ENCODE measurements around the gene ZBTB5. TPM values are rescaled to one million over a fixed set of nuclear protein-coding genes. Genes with fewer than 3 reads are reported as not detected.

ZBTB5 gene
- total and polyA plus RNA-seq, 7 donors: 2.5 to 6.0 (median 5.3) TPM

DNA sequence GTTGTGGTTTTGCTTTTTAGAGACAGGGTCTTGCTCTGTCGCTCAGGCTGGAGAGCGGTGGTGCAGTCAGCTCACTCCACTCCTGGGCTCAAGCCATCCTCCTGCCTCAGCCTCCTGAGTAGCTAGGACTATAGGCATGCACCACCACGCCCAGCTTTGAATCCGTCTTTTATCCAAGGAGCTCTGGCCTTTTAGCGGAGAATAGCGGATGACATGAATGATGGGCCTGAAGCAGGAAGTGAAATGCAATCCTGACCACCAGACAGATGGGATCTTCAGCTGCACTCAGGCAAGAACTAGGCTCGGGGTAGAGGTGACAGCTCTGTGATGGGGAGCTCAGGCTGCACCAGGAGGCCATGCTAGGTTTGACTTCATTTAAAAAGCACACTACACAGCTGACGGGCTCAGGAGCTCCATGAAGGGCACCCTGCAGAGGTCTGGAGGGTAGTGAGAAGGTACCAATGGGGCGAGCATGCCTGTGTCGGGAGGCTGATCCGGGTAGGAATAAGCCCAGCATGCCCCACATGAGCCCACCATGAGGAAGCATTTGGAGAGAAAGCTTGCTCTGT, 42.4 kb upstream of the ZBTB5 start:
- 92 to 95% (median 94%) methylated on average over 11 of the region's 11 CpGs for WGBS, 3 donors
- TF ChIP-seq, protein P1, sequence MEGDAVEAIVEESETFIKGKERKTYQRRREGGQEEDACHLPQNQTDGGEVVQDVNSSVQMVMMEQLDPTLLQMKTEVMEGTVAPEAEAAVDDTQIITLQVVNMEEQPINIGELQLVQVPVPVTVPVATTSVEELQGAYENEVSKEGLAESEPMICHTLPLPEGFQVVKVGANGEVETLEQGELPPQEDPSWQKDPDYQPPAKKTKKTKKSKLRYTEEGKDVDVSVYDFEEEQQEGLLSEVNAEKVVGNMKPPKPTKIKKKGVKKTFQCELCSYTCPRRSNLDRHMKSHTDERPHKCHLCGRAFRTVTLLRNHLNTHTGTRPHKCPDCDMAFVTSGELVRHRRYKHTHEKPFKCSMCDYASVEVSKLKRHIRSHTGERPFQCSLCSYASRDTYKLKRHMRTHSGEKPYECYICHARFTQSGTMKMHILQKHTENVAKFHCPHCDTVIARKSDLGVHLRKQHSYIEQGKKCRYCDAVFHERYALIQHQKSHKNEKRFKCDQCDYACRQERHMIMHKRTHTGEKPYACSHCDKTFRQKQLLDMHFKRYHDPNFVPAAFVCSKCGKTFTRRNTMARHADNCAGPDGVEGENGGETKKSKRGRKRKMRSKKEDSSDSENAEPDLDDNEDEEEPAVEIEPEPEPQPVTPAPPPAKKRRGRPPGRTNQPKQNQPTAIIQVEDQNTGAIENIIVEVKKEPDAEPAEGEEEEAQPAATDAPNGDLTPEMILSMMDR (IDR thresholded peaks at IDR 0.05): no peak
- ATAC-seq: peak in 3 of 4 donors; percentile 2 to 10 (median 9)
- Histone ChIP-seq H3K4me3 (no peak overlapping the region), H3K27ac (no peak overlapping the region), H3K36me3 (ENCODE audit: insufficient read depth in 1 of 2, low read depth in 1 of 2) (peaks cover 0 to 93% of the 10 kb centered on the region in 2 donors), H3K4me1 (no peaks in the 10 kb centered on the region), H3K9me3 (no peaks in the 10 kb centered on the region), H3K27me3 (ENCODE audit: insufficient read depth in 3 of 3, low read length in 2 of 3) (no peaks in the 10 kb centered on the region)
- intact Hi-C loops (cut with DNase I): loop anchor here in 1 of 2 donors (10.0 kb wide), 1 partner anchor 47 kb away; no protein-coding TSS in a partner anchor
- DNase-seq: no peak

DNA sequence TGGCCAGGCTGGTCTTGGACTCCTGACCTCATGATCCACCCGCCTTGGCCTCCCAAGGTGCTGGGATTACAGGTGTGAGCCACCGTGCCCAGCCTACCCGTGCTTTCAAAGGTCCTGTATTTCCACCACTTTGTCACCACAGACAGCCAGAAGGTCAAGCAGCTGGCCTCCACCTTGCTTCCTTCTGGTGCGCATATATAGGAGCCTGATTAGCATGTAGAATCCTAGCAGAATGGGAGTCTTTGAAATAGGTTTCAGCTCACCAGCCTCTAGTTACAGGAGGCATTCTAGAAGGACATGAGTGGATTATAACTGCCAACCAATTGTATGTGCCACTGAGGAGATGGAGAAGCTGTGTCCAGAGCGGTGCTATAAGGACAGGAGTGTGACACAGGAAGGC, 39.4 kb upstream of the ZBTB5 start:
- H3K9me3 ChIP-seq: no peaks in the 10 kb centered on the region
- H3K4me3 ChIP-seq: no peak overlapping the region
- ATAC-seq: no peak
- H3K27ac ChIP-seq: no peak overlapping the region
- H3K4me1 ChIP-seq: no peaks in the 10 kb centered on the region
- 87 to 95% (median 95%) methylated on average over 5 of the region's 5 CpGs for WGBS, 3 donors
- intact Hi-C loops (cut with DNase I): loop anchor here in 1 of 2 donors (10.0 kb wide), 1 partner anchor 50 kb away; no protein-coding TSS in a partner anchor
- no peaks in the 10 kb centered on the region for H3K27me3 ChIP-seq (ENCODE audit: insufficient read depth in 3 of 3, low read length in 2 of 3)
- TF ChIP-seq, protein P1 (IDR thresholded peaks at IDR 0.05): no peak
- DNase-seq: no peak
- peaks cover 0 to 92% of the 10 kb centered on the region in 2 donors for H3K36me3 ChIP-seq (ENCODE audit: insufficient read depth in 1 of 2, low read depth in 1 of 2)

DNA sequence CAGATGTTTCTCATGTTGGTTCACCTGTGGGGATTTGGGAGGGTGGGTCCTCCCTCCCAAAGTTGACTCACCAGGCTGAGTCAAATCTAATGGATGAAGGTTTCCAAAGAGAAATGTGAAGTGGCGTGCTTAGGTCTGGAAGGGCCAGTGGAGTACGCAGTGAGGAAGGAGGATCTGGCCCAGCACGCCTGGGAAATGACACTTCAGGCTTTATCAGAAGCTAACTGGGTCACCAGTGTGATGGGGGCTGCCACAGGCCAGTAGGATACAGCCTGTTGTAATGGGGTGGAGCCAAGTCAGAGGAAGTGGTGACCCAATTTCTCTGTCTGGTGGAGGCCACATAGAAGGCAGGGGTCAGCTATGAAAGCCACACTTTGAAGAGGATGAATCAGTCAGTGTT, 38.5 kb upstream of the ZBTB5 start:
- TF ChIP-seq, protein P1 (IDR thresholded peaks at IDR 0.05): no peak
- WGBS, 3 donors: 95 to 96% (median 95%) methylated on average over 3 of the region's 3 CpGs
- DNase-seq (no peak), ATAC-seq (peak in 2 of 4 donors; percentile 12 to 21)
- intact Hi-C loops (cut with DNase I): loop anchor here in 1 of 2 donors (10.0 kb wide), 1 partner anchor 51 kb away; no protein-coding TSS in a partner anchor
- Histone ChIP-seq H3K9me3 (no peaks in the 10 kb centered on the region), H3K36me3 (ENCODE audit: insufficient read depth in 1 of 2, low read depth in 1 of 2) (peaks cover 0 to 92% of the 10 kb centered on the region in 2 donors), H3K4me3 (no peak overlapping the region), H3K4me1 (no peaks in the 10 kb centered on the region), H3K27me3 (ENCODE audit: insufficient read depth in 3 of 3, low read length in 2 of 3) (no peaks in the 10 kb centered on the region), H3K27ac (no peak overlapping the region)

DNA sequence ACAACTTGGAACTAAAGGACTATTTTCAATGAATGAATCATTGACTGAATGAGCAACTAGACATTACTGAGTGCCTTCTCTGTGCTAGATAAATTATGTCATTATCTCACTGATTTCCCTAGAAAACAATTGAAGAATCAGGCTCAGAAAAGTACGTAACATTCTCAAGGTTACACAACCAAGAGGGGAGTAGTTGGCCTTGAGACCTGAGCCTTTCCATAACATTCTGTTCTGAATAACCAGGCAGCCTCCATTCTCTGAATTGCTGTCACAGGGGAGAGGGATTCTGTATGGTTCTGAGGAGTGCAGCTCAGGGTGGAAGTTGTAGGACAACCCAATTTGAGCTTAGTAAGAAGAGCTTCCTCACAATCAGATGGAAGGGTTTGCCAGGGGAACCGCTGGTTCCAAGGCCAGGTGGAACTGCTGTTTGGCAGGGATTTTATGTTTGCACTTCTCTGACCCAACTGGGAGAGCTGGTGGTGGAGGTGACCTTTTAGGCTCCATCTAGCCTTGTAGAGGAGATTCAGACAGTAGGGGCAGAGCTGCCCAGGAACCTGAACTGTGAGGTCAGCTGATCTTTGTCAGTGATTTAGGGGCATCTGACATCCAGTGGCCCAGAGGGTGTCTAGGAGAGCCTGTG, 36.8 kb upstream of the ZBTB5 start:
- no peak for DNase-seq

More for the DNA sequence above, 36.8 kb upstream of the ZBTB5 start:
- Histone ChIP-seq H3K4me3 (no peak overlapping the region), H3K36me3 (ENCODE audit: insufficient read depth in 1 of 2, low read depth in 1 of 2) (peaks cover 0 to 92% of the 10 kb centered on the region in 2 donors), H3K27me3 (ENCODE audit: insufficient read depth in 3 of 3, low read length in 2 of 3) (no peaks in the 10 kb centered on the region), H3K27ac (no peak overlapping the region), H3K9me3 (no peaks in the 10 kb centered on the region), H3K4me1 (no peaks in the 10 kb centered on the region)
- WGBS, 3 donors: 57 to 90% (median 87%) methylated on average over 2 of the region's 2 CpGs
- TF ChIP-seq, protein P1 (IDR thresholded peaks at IDR 0.05): no peak
- no peak for ATAC-seq
- intact Hi-C loops (cut with DNase I): loop anchor here in 1 of 2 donors (10.0 kb wide), 1 partner anchor 53 kb away; no protein-coding TSS in a partner anchor
